ENCODE results near the gene DNAJA4.

Gene DNAJA4

GRCh38 chr15:78313383-78313782 is 49.0 kb downstream of the DNAJA4 start:
- no peak for DNase-seq

- DNase-seq = no peak
Observed at GRCh38 chr15:78314181-78314581, 49.8 kb downstream of the DNAJA4 start.

- peak in 6 of 56 donors; percentile 10 to 31 (median 18) for DNase-seq
Observed at GRCh38 chr15:78315686-78316282, 51.4 kb downstream of the DNAJA4 start.

DNA sequence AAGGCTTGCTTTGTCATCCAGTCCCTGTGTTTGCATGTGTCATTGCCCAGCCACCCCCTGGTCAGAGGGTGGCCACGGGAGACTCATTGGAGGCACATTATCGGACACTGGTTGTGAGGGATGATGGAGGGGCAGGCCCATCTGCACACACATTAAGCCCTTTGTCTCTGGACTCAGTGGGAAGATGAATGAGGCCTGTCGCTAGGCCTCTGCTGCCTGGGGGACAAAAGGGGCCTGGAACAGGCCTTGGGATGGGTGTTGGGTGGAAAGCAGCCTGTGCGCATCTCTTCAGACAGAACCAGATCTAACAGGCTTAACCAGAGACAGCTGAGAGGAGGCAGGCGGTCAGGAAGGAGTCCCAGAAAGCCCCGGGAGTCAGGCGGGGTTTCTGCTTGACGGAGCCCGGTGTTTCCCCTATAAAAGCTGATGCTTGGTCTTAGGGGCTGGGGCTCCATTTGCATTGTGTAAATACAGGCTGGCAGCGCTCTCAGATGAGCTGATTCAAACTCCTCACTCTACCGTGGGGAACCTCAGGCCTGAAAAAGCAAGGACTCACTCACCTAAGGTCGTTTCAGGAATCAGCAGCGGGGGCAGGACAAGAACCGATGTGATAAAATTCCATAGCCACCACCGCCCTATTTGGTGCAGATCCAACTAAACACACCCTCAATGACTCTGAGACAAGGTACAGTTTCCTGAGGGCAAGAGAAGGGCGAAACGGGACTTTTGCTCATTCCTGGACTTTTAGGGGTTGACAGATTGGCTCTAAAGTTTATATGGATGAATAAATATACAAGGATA is 52.1 kb downstream of the DNAJA4 start:
- DNase-seq = peak in 51 of 56 donors; percentile 18 to 88 (median 65)

DNA sequence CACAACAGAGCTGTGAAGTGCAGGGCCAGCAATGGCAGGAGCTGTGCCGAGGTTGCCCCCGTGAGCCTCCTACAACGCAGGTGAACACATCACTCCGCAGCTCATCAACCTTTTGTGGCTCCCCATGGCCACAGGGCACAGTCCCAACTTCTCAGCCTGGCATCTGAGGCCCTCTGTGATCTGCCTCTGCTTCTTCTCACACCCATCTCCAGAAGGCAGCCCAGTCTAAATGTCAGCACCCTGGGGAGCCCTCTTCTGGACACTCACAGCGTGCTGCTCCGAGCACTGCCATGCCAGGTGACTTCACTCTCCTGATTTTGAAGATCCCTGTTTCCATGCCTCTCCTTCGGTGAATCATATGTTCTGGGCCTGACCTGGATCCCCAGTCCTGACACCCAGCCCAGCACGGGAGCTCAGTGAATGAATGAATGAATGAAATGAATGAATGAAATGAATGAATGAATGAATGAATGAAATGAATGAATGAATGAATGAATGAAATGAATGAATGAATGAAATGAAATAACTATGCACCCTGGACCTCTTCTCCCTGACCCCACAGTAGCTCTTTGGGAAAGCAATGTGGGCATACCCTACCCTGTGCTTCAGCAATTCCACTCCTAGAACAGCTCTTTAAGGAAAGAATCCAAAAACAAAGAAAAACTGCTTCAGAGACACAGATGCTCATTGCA is 52.9 kb downstream of the DNAJA4 start:
- peak in 1 of 56 donors; percentile 15 for DNase-seq

- no peak for DNase-seq
Observed at GRCh38 chr15:78319588-78319987, 55.2 kb downstream of the DNAJA4 start.

GRCh38 chr15:78320183-78320582 is 55.8 kb downstream of the DNAJA4 start:
- DNase-seq = no peak

- DNase-seq = no peak
Observed at GRCh38 chr15:78321041-78321570, 56.7 kb downstream of the DNAJA4 start.

- DNase-seq = no peak
Observed at GRCh38 chr15:78321786-78322185, 57.4 kb downstream of the DNAJA4 start.

- no peak for DNase-seq
Observed at GRCh38 chr15:78322243-78322642, 57.9 kb downstream of the DNAJA4 start.

DNA sequence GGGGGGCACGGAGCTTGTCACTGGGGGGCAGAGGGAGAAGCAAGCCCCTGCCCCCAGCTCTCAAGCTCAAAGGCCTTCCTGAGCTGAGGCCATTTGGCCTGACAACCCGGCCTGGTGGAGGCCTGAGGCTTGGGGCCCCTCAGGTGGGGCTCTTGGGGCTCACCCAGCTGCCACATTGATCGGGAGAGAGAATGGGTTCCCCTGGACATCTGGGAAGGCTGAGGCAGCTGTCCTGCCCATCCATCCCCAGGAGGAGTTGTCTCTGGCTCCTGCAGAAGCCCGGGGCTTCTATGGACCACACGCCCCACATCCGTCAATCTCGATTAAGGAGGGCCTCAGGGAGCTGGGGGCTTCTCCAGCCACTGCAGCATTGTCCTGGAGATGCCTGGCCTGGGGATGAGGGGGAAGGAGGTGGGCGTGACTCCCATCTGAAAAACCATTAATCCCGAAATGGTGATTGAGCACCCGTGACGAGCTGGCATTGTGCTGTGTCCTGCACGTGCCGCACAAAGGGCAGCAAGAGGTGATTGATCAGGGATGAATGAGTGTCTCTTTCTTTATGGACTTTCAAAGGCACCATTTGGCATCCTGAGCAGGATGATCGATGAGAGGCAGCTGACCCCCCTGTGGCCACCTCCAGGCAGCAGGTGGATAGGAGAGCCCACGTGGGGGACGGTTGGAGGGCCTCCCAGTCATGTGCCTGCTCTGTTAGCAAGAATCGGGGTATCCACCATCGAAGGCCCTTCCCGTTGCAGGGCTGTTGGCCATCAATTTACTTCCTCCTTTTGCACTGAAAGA is 58.6 kb downstream of the DNAJA4 start:
- no peak for DNase-seq

DNA sequence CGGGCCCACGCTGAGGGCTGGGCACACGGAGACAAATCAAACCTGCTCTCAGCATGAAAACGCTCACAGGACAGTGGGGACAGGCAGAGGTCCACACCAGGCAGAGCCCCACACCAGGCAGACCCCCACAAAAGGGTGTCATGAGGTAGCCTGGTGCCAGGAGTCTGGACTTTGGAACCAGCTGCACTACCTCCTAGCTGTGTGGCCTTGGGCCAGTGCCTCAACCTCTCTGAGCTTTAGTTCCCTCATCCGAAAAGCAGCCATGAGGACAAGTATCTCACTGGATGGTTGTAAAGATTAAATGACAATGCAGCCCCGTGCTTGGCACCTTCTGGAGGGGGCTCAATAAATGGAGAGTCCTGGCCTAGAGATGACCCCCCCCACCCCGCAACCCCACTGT is 59.3 kb downstream of the DNAJA4 start:
- DNase-seq = no peak

DNA sequence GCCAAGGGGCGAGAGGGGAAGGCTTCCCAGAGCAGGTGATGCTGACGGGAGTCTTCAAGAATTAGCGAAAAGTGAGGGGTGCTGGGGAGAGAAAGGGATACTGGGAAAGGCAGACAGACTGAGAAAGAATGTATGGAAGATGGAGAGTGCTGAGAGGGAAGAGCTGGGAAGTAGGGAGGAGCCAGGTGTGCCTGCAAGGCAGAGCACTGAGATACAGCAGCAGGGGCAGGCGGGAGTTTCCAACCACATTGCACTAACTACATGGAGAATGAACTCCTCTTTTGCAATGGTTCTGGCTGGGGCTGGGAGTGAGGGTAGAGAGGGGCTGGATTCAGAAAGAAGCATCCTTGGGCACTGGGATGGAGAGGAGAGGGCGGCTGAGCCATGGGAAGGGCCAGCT is 59.8 kb downstream of the DNAJA4 start:
- DNase-seq = no peak

DNA sequence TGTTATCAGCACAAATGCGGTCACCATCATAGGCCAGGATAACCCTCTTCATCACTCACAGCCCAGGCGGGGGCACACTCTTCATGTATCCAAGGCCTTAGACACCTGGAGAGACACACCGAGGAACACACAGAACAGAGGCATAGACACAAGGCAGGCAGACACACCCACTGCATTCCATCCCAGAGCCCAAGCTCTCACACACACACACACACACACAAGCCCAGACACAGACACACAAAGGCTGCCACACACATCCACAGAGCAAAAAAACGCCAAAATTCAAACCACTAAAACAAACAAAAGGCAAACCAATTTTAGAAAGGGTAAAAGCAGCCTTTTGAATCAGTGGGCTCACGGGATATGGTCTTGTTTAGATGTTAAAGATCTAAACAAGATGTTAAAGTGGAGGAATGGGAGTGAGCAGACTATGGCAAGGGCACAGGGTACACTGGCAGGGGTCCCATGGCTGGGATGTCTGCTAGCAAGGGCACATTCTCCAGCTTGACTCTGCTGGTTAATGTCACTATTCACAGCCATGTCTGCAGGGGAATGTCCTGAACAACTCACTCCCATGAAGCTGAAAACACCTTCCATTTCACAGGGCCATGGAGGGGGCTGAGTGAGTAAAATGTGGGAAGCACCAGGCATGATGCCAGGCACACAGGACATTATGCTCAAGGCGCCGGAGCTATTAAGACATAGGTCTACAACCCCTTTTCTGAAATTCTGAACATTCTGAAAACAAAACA is 60.9 kb downstream of the DNAJA4 start:
- no peak for DNase-seq

DNA sequence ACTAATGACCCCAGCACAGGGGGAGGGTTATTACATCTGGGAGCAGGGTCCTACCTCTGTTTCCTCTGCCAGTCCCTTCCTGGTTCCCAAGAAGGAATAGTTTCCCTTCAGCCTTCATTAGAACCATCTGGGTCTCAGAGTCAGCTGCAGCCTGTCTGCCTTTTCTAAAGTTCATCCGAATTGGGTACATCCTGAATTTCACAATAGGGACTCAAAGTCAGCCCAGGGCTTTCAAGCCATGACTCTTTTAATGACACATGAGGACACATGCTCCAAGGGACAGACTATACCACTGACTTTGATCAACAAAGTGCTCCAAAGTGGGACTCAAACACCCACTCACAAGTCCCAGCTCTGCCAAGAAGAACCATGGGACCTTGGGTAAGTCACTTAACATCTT is 63.1 kb downstream of the DNAJA4 start:
- DNase-seq = no peak

DNA sequence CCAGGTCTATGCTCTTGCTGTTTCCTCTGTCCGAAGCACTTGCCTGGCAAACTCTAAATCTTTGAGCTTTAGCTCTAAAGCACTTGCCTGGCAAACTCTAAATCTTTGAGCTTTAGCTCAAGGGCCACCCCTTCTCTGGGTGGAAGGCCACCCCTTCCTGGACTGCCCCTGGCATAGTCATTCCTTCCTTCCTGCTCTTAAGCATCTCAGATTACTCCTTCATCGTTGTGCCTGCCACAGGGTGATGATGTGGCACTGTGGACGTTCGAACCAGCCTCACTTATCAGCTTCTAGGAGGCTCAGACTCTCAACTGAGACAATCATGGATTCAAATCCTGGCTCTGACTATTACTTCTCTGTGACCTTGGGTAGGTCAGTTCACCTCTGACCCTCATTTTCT is 65.3 kb downstream of the DNAJA4 start:
- no peak for DNase-seq

Measured in amygdala (tissue), 56 donors.